Endodermal cell (in vitro differentiated cells): Measurements from ENCODE around the gene SLC6A11. TPM values are rescaled to one million over a fixed set of nuclear protein-coding genes. Genes with fewer than 3 reads are reported as not detected.

Experiments used
- DNase-seq: peaks from one replicate; pipeline ENCODE4 v3.0.0-alpha.2; 2017
- H3K27ac ChIP-seq: 2 replicates; pipeline ENCODE4 v1.5.1; 2013; ENCODE audit warnings: mild to moderate bottlenecking, low read depth, low read length, moderate library complexity
- H3K27me3 ChIP-seq: 2 replicates; pipeline ENCODE4 v1.6.1; 2013; ENCODE audit warnings: mild to moderate bottlenecking, low read length, moderate library complexity; ENCODE audit not compliant: insufficient read depth, control insufficient read depth, poor library complexity, severe bottlenecking
- H3K36me3 ChIP-seq: 2 replicates; pipeline ENCODE4 v1.7.0; 2013; ENCODE audit warnings: mild to moderate bottlenecking, low read length, moderate library complexity; ENCODE audit not compliant: control insufficient read depth, insufficient read depth
- H3K4me1 ChIP-seq: one replicate; pipeline ENCODE4 v1.7.0; 2013; ENCODE audit warnings: low read length; ENCODE audit not compliant: control insufficient read depth, insufficient read depth
- H3K4me3 ChIP-seq: 2 replicates; pipeline ENCODE4 v1.5.1; 2013; ENCODE audit warnings: mild to moderate bottlenecking, low read length, moderate library complexity
- H3K9ac ChIP-seq: 2 replicates; pipeline ENCODE4 v1.6.1; 2013; ENCODE audit warnings: mild to moderate bottlenecking, low read length, moderate library complexity; ENCODE audit not compliant: poor library complexity, severe bottlenecking; ENCODE audit errors: extremely low read depth
- H3K9me3 ChIP-seq: 2 replicates; pipeline ENCODE4 v1.6.1; 2013; ENCODE audit warnings: mild to moderate bottlenecking, low read length, moderate library complexity; ENCODE audit not compliant: control insufficient read depth
- H3K27ac Mint-ChIP-seq: 2 replicates; pipeline ENCODE4 v1.8.0; 2020; ENCODE audit warnings: mixed read lengths
- H3K27me3 Mint-ChIP-seq: 2 replicates; pipeline ENCODE4 v1.8.0; 2021; ENCODE audit warnings: mild to moderate bottlenecking, mixed read lengths; ENCODE audit not compliant: insufficient read depth
- H3K36me3 Mint-ChIP-seq: 2 replicates; pipeline ENCODE4 v1.8.0; 2020; ENCODE audit warnings: low read depth, mixed read lengths
- H3K4me1 Mint-ChIP-seq: 2 replicates; pipeline ENCODE4 v1.8.0; 2020; ENCODE audit warnings: mixed read lengths
- H3K4me3 Mint-ChIP-seq: 2 replicates; pipeline ENCODE4 v1.8.0; 2020; ENCODE audit warnings: mild to moderate bottlenecking, moderate library complexity, mixed read lengths
- H3K9me3 Mint-ChIP-seq: 2 replicates; pipeline ENCODE4 v1.8.0; 2020; ENCODE audit warnings: mild to moderate bottlenecking, mixed read lengths
- WGBS, 2 experiments: methylation state at CpG; one replicate each; pipeline versions ENCODE4 v1.1.5 to v1.1.7; 2013; ENCODE audit warnings: missing lambda C conversion rate in 2 of 2, mixed read lengths in 1 of 2; ENCODE audit not compliant: insufficient coverage in 1 of 2, insufficient read length in 1 of 2; 5-methylcytosine and 5-hydroxymethylcytosine counted together
- total RNA-seq, 2 donors: library from RNA; stranded (reverse); fragmentation: NEBNext Ultra II Directional in 1 of 2; extraction: Animal tissue kit (Norgen Biotek cat#: 25700) in 1 of 2; gene quantifications; 2 replicates in 1 of 2; 3 replicates in 1 of 2; pipeline ENCODE4 v1.2.1, GENCODE V29; 2021
- TF ChIP-seq, protein P1 (sequence below): fragments of 200-600 bp; sonication (generic); conservative IDR thresholded peaks from 2 replicates; pipeline ENCODE4 v1.5.0; 2021; ENCODE audit warnings: antibody characterized with exemption, mild to moderate bottlenecking

The SLC6A11 gene
- total RNA-seq, 2 donors from 2014 or later: 0.27 to 0.73 TPM

- H3K27ac Mint-ChIP-seq: no peak overlapping the region
- TF ChIP-seq, protein P1, sequence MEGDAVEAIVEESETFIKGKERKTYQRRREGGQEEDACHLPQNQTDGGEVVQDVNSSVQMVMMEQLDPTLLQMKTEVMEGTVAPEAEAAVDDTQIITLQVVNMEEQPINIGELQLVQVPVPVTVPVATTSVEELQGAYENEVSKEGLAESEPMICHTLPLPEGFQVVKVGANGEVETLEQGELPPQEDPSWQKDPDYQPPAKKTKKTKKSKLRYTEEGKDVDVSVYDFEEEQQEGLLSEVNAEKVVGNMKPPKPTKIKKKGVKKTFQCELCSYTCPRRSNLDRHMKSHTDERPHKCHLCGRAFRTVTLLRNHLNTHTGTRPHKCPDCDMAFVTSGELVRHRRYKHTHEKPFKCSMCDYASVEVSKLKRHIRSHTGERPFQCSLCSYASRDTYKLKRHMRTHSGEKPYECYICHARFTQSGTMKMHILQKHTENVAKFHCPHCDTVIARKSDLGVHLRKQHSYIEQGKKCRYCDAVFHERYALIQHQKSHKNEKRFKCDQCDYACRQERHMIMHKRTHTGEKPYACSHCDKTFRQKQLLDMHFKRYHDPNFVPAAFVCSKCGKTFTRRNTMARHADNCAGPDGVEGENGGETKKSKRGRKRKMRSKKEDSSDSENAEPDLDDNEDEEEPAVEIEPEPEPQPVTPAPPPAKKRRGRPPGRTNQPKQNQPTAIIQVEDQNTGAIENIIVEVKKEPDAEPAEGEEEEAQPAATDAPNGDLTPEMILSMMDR: no peak
- no peaks in the 10 kb centered on the region for H3K4me1 ChIP-seq
- no peak overlapping the region for H3K4me3 ChIP-seq
- no peak overlapping the region for H3K9ac ChIP-seq
- peaks cover 9% of the 10 kb centered on the region for H3K27me3 Mint-ChIP-seq
- H3K27me3 ChIP-seq: no peaks in the 10 kb centered on the region
- no peaks in the 10 kb centered on the region for H3K9me3 ChIP-seq
- DNase-seq: no peak
- H3K9me3 Mint-ChIP-seq: no peaks in the 10 kb centered on the region
- 86% methylated on average over 1 to 2 of the region's 2 CpGs for WGBS, 2 experiments
- no peak overlapping the region for H3K27ac ChIP-seq
- H3K36me3 Mint-ChIP-seq: no peaks in the 10 kb centered on the region
- no peak overlapping the region for H3K4me3 Mint-ChIP-seq
- H3K36me3 ChIP-seq: no peaks in the 10 kb centered on the region
- H3K4me1 Mint-ChIP-seq: no peaks in the 10 kb centered on the region
These were observed 20.6 kb downstream of the SLC6A11 start for GRCh38 chr3:10836676-10837075.

GRCh38 chr3:10837849-10838248 is 21.8 kb downstream of the SLC6A11 start:
- Mint-ChIP-seq H3K27ac (no peak overlapping the region), H3K27me3 (peaks cover 11% of the 10 kb centered on the region), H3K9me3 (no peaks in the 10 kb centered on the region), H3K4me3 (no peak overlapping the region), H3K36me3 (no peaks in the 10 kb centered on the region), H3K4me1 (no peaks in the 10 kb centered on the region)
- TF ChIP-seq, protein P1: no peak
- Histone ChIP-seq H3K4me3 (no peak overlapping the region), H3K27me3 (no peaks in the 10 kb centered on the region), H3K36me3 (no peaks in the 10 kb centered on the region), H3K9ac (no peak overlapping the region), H3K4me1 (no peaks in the 10 kb centered on the region), H3K9me3 (no peaks in the 10 kb centered on the region), H3K27ac (no peak overlapping the region)
- no peak for DNase-seq
- WGBS, 2 experiments: 89 to 100% methylated on average over 1 to 8 of the region's 8 CpGs

- no peaks in the 10 kb centered on the region for H3K36me3 Mint-ChIP-seq
- 83 to 88% methylated on average over 3 to 4 of the region's 4 CpGs for WGBS, 2 experiments
- Histone ChIP-seq H3K27ac (no peak overlapping the region), H3K36me3 (no peaks in the 10 kb centered on the region), H3K27me3 (no peaks in the 10 kb centered on the region), H3K9ac (no peak overlapping the region), H3K4me3 (no peak overlapping the region), H3K9me3 (no peaks in the 10 kb centered on the region), H3K4me1 (no peaks in the 10 kb centered on the region)
- H3K4me1 Mint-ChIP-seq: no peaks in the 10 kb centered on the region
- H3K27me3 Mint-ChIP-seq: peaks cover 20% of the 10 kb centered on the region
- H3K9me3 Mint-ChIP-seq: no peaks in the 10 kb centered on the region
- no peak overlapping the region for H3K27ac Mint-ChIP-seq
- H3K4me3 Mint-ChIP-seq: no peak overlapping the region
- DNase-seq: no peak
- TF ChIP-seq, protein P1: no peak
These were observed 23.1 kb downstream of the SLC6A11 start for GRCh38 chr3:10839167-10839566.
